HG02588 (cell line): ENCODE results near the gene PAXIP1.

Experiments used
- ATAC-seq: cut with Tn5 transposase; IDR thresholded peaks from one replicate; pipeline ENCODE4 v1.9.1; 2021; ENCODE audit warnings: mild to moderate bottlenecking, moderate library complexity; ENCODE audit not compliant: unreplicated experiment

The PAXIP1 gene

DNA sequence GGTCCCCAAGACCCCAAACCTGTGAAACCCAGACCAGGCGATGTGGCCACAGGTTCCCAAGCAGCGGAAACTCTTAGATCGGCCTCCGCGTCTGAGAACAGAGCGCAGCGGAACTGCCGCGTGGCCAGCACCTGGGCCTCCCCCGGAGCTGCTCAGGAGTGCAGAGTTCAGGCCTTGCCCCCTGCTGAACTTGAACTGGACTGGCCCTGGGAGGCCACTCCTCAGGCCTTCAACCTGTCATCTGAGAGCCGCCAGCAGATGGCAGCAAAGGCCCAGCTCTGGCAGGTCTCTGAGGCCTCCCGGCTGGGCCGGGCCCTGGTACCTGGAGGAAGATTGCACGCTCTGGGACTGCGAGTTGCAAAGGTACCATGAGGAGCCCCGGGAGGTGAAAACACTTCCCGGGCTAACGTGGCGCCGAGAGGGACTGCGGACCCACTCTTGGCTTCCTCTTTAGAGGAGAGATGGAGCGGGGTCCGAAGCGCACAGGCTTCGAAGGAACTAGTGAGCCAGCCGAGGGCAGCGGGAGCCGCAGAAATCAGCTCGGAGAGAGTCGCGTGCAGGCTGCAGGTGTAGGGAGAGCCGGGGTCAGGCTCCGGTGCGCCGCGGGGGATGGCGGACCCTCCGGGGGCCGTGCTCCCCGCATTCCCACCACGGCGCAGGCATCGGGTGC is 89.2 kb downstream of the PAXIP1 start:
- ATAC-seq, result peak; percentile 96

- no peak for ATAC-seq
Measured at GRCh38 chr7:154912871-154913637, 89.9 kb downstream of the PAXIP1 start.

DNA sequence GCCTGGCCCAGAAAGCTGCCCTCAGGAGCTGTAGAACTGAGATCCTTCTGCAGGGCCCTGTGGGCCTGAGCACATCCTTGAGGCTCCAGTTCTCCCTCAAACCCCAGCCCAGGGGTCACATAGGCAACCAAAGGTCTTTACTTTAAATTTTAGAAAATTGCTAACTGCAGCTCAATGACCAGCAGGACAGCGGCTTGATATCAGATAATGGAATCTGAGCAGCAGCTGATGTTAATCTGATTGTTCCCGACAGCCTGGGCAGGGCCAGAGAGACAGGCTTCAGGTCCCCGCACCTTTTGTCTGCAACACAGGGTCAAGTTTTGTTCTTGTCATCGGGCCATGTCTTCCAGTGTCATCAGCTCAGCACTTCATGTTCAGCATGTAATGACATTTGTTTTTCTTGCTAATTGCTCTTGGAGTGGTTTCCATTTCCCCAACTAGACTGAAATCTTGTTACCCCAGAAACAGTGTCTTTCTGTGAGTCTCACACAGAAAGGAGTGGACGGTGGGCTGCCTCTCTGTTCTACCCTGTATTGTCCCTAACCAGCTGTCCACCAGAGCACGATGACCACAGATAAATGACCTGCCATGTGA is 91.0 kb downstream of the PAXIP1 start:
- ATAC-seq, result no peak

DNA sequence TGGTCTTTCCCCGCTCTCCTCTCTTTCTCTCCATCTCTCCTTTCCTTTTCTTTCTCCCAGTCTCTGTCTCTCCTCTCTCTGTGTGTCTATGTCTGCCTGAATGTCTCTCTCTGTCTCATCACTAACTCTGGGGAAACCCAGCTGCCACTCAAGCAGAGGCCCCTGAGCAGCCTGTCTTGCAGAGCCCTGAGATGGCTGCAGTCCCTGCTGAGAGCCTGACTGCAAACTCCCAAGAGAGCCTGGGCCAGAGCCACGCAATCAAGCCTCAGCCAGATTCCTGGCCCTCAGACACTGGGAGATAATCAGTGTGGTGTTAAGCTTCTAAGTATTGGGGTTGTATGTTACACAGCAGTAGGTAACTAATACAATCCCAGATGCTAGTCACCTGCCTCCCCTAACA is 91.5 kb downstream of the PAXIP1 start:
- no peak for ATAC-seq

DNA sequence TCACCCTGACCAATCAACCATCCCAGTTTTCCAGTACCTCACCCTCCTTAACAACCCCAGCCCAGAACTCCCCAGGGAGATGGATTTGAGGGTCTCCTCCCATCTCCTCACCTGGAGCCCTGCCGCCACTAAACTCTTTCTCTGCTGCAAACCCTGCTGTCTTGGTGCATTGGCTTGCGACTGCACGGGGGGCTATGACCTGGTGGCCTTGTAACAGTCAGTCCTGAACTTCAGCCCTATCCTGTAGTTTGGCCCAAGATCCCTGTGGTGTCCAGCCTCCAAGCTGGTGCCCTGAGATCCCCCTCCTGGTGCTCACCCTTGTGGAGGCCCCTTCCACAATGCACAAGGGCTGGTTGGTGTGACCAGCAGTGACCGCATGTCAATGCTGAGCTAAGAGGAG is 91.9 kb downstream of the PAXIP1 start:
- no peak for ATAC-seq

GRCh38 chr7:154910125-154910524 is 92.8 kb downstream of the PAXIP1 start:
- no peak for ATAC-seq

- ATAC-seq, result no peak
Measured at GRCh38 chr7:154909241-154910105, 93.5 kb downstream of the PAXIP1 start.

- no peak for ATAC-seq
Measured at GRCh38 chr7:154907651-154908620, 95.0 kb downstream of the PAXIP1 start.

DNA sequence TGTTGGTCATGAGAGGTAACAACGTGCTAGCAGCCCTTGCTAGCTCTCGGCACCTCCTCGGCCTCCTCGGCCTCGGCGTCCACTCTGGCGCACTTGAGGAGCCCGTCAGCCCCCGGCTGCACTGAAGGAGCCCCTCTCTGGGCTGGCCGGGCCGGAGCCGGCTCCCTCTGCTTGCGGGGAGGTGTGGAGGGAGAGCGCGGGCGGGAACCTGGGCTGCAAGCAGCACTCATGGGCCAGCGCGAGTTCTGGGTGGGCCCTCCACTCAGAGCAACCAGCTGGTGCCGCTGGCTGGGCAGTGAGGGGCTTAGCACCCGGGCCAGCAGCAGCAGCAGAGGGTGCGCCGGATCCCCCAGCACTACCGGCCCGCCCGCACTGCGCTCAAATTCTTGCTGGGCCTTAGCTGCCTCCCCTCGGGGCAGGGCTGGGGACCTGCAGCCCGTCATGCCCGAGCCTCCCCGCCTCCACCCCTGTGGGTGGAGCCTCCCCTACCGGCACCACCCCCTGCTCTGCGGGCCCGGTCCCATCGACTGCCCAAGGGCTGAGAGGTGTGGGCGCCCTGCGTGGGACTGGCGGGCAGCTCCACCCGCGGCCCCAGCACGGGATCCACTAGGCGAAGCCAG is 96.1 kb downstream of the PAXIP1 start:
- no peak for ATAC-seq

GRCh38 chr7:154906201-154906600 is 96.7 kb downstream of the PAXIP1 start:
- ATAC-seq, result no peak

DNA sequence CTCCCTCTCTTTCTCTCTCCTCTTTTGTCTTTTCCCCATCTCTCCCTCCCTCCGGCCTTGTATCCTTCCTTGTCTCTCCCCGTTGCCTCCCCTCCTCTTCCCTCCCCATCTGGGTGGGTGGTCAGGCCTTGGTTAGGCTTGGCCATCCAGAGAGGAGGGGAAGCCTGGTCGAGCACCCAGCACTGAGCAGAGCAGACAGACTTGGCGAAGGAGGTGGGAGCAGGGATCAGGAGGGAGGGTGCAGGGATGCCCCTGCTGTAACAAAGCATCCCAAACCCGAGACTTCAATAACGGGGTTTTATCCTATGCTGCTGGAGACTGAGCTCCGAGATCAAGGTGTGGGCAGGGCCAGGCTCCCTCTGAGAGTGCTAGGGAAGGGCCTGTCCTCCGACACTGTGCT is 97.3 kb downstream of the PAXIP1 start:
- no peak for ATAC-seq

GRCh38 chr7:154905146-154905545 is 97.8 kb downstream of the PAXIP1 start:
- no peak for ATAC-seq

- ATAC-seq, result no peak
Measured at GRCh38 chr7:154903083-154903731, 99.7 kb downstream of the PAXIP1 start.

DNA sequence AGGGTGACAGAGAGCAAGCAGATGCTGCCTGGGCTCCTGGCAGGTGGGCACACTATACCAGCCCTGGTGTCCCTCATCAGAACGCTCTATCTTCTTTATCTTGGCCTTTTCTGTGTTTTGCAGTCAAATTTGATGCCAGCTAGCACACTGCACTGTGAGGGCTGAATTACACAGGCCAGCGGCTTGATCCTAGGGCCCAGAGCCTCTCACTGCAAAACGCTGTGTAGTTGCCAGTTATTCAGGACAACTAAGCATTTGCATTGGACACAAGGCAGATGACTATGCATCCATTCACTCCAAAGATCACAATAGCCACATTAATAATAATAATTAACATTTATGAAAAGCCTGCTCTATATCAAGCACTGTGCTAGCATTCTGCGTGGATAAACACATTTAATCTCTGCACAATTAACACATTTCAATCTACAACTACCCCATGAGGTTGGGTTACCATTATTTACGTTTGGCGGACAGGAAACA is 100.3 kb downstream of the PAXIP1 start:
- no peak for ATAC-seq

- no peak for ATAC-seq
Measured at GRCh38 chr7:154899862-154900261, 103.1 kb downstream of the PAXIP1 start.

- ATAC-seq, result no peak
Measured at GRCh38 chr7:154898973-154899855, 103.7 kb downstream of the PAXIP1 start.

DNA sequence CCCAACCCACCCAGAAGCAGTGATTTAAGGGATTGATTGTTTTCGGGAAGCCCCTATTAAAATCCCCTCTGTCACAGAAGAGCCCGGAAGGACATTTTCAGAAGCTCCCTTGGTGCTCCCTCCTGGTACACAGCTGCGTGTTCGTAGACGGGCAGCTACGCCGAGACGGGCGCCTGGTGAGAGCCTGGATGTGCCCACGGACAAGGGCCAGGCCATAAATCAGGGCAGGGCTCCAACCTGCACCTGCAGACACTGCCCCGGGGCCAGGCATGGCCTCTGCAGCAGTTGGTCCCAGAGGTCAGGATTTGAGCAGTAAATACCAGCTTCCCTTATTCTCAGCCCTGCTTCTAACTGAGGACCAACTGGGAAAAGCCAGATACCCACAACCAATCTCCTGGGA is 106.8 kb downstream of the PAXIP1 start:
- no peak for ATAC-seq
